CD14-positive monocyte (primary cell): ENCODE data around the gene HPCAL4. TPM values are rescaled to one million over a fixed set of nuclear protein-coding genes. Genes with fewer than 3 reads are reported as not detected.
A peak's percentile ranks its signal among the peaks of the same experiment; 100 is the strongest.

Source experiments
- DNase-seq, 3 donors: peaks; one replicate each; pipeline ENCODE4 v3.0.0-alpha.2; 2011 to 2022
- H2AFZ ChIP-seq: 2 replicates; pipeline ENCODE4 v1.6.0; 2012; ENCODE audit warnings: mild to moderate bottlenecking, low read depth, low read length, inconsistent platforms; ENCODE audit not compliant: insufficient read depth, poor library complexity, severe bottlenecking
- H3K27ac ChIP-seq, 2 donors: 1 replicate in 1 of 2; 2 replicates in 1 of 2; pipeline ENCODE4 v1.5.1; 2012 to 2013; ENCODE audit warnings: low read length in 2 of 2, control low read depth in 1 of 2, inconsistent platforms in 1 of 2, low read depth in 1 of 2, mild to moderate bottlenecking in 1 of 2
- H3K27me3 ChIP-seq, 2 donors: one replicate each; pipeline versions ENCODE4 v1.6.0 to v1.6.1; 2011 to 2013; ENCODE audit warnings: low read length in 2 of 2; ENCODE audit not compliant: control insufficient read depth in 2 of 2, insufficient read depth in 2 of 2
- H3K36me3 ChIP-seq, 2 donors: replicated peaks in 1 of 2; 1 replicate in 1 of 2; 2 replicates in 1 of 2; pipeline versions ENCODE4 v1.5.1 to v1.6.1; 2012 to 2013; ENCODE audit warnings: low read length in 2 of 2, control low read depth in 1 of 2, inconsistent platforms in 1 of 2, mild to moderate bottlenecking in 1 of 2; ENCODE audit not compliant: insufficient read depth in 2 of 2, control insufficient read depth in 1 of 2
- H3K4me1 ChIP-seq, 2 donors: 1 replicate in 1 of 2; 2 replicates in 1 of 2; pipeline versions ENCODE4 v1.5.1 to v1.6.1; 2012 to 2013; ENCODE audit warnings: low read length in 2 of 2, control low read depth in 1 of 2, inconsistent platforms in 1 of 2, mild to moderate bottlenecking in 1 of 2, moderate library complexity in 1 of 2; ENCODE audit not compliant: insufficient read depth in 2 of 2, control insufficient read depth in 1 of 2
- H3K4me2 ChIP-seq: replicated peaks from 2 replicates; pipeline ENCODE3; 2012; ENCODE audit warnings: low read length, moderate library complexity, mild to moderate bottlenecking; ENCODE audit not compliant: poor library complexity, severe bottlenecking; ENCODE audit errors: extremely low read depth
- H3K4me3 ChIP-seq, 3 experiments: fragments of 200-600 bp in 1 of 3; sonication (generic) in 1 of 3; replicated peaks in 1 of 3; 1 replicate in 2 of 3; 2 replicates in 1 of 3; pipeline ENCODE4 v1.5.1; 2011 to 2013; ENCODE audit warnings: low read length in 3 of 3, mild to moderate bottlenecking in 3 of 3, control low read depth in 2 of 3, low read depth in 2 of 3, inconsistent platforms in 1 of 3, moderate library complexity in 1 of 3
- H3K79me2 ChIP-seq: 2 replicates; pipeline ENCODE4 v1.6.0; 2012; ENCODE audit warnings: mild to moderate bottlenecking, control low read depth, inconsistent platforms, low read length, moderate library complexity; ENCODE audit not compliant: insufficient read depth
- H3K9ac ChIP-seq: 2 replicates; pipeline ENCODE4 v1.6.0; 2017; ENCODE audit warnings: low read length, mild to moderate bottlenecking; ENCODE audit not compliant: insufficient read depth, poor library complexity, severe bottlenecking
- H3K9me3 ChIP-seq, 2 donors: replicated peaks in 1 of 2; 1 replicate in 1 of 2; 2 replicates in 1 of 2; pipeline versions ENCODE4 v1.5.1 to v1.6.1; 2012 to 2013; ENCODE audit warnings: low read length in 2 of 2, control low read depth in 1 of 2; ENCODE audit not compliant: control insufficient read depth in 1 of 2, insufficient read depth in 1 of 2
- H4K20me1 ChIP-seq: 2 replicates; pipeline ENCODE4 v1.6.0; 2012; ENCODE audit warnings: mild to moderate bottlenecking, low read length, control low read depth, moderate library complexity; ENCODE audit not compliant: insufficient read depth
- H3K27ac Mint-ChIP-seq, 7 donors: one replicate each; pipeline ENCODE4 v1.8.0; 2020; ENCODE audit warnings: mild to moderate bottlenecking in 7 of 7, mixed read lengths in 7 of 7, moderate library complexity in 6 of 7, inconsistent platforms in 2 of 7
- H3K27me3 Mint-ChIP-seq, 3 donors: one replicate each; pipeline ENCODE4 v1.8.0; 2021 to 2022; ENCODE audit warnings: low read depth in 3 of 3, mild to moderate bottlenecking in 3 of 3, mixed read lengths in 3 of 3, moderate library complexity in 3 of 3, inconsistent platforms in 1 of 3
- H3K36me3 Mint-ChIP-seq, 2 donors: one replicate each; pipeline ENCODE4 v1.8.0; 2020; ENCODE audit warnings: mixed read lengths in 2 of 2, inconsistent platforms in 1 of 2, mild to moderate bottlenecking in 1 of 2
- H3K4me1 Mint-ChIP-seq: one replicate; pipeline ENCODE4 v1.8.0; 2020; ENCODE audit warnings: mild to moderate bottlenecking, mixed read lengths
- H3K4me3 Mint-ChIP-seq, 2 donors: one replicate each; pipeline ENCODE4 v1.8.0; 2020; ENCODE audit warnings: mild to moderate bottlenecking in 2 of 2, mixed read lengths in 2 of 2, moderate library complexity in 1 of 2
- H3K9me3 Mint-ChIP-seq, 7 donors: one replicate each; pipeline ENCODE4 v1.8.0; 2020 to 2022; ENCODE audit warnings: mixed read lengths in 7 of 7, mild to moderate bottlenecking in 6 of 7, moderate library complexity in 6 of 7, inconsistent platforms in 2 of 7
- CTCF ChIP-seq: fragments of 200-600 bp; IDR thresholded peaks from one replicate; pipeline ENCODE4 v1.8.0; 2022; ENCODE audit warnings: antibody characterized with exemption, mild to moderate bottlenecking
- WGBS: methylation state at CpG from one replicate; pipeline ENCODE4 v1.1.5; 2013; ENCODE audit warnings: missing lambda C conversion rate; ENCODE audit not compliant: insufficient coverage; 5-methylcytosine and 5-hydroxymethylcytosine counted together
- intact Hi-C, 2 donors: fragments of 100-400 bp; cut with micrococcal nuclease; formaldehyde crosslinking; loops; one replicate each; pipeline versions ENCODE4 v1.15.0 to v1.15.1; 2023
- polyA plus RNA-seq, 3 donors: library from polyadenylated mRNA; depleted of rRNA in 1 of 3; unstranded in 2 of 3; stranded (reverse) in 1 of 3; fragments of 300-500 nt in 2 of 3; fragments of >200 nt in 1 of 3; fragmentation: Illumina TruSeq in 2 of 3; gene quantifications; 1 replicate in 2 of 3; 2 replicates in 1 of 3; pipeline ENCODE4 v1.2.3, GENCODE V29; 2012 to 2021

HPCAL4 gene
- polyA plus RNA-seq, 3 donors = 0.03 to 0.05 TPM; not detected in 1

DNA sequence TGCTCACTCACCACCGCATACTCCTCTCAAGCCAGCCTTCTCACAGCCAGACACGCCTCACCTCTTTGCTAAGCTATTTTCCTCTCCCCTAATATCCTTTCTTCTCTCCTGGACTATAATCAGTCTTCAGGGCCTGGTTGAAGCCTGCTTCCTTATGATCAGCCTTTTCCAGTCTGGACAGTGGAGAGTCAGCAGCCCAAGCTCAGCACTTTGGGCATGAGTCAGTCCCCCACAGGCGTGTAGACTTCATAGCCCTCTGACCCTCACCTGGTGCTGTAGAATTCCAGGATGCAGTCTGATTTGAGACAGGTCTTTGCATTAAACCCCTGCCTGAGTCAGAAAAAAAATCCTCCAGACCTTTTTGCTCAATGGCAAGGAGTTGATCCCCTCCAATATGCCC is 2.5 kb downstream of the HPCAL4 start:
- H3K79me2 ChIP-seq = no peaks in the 10 kb centered on the region
- H4K20me1 ChIP-seq = no peaks in the 10 kb centered on the region
- no peak overlapping the region for H3K4me2 ChIP-seq
- no peak for TF ChIP-seq CTCF
- H2AFZ ChIP-seq = no peak overlapping the region
- H3K27me3 ChIP-seq = peaks cover 54 to 88% of the 10 kb centered on the region in 2 donors
- H3K27me3 Mint-ChIP-seq = peaks cover 79 to 96% (median 83%) of the 10 kb centered on the region in 3 donors
- intact Hi-C loops = no loop called here
- peaks cover 17 to 20% of the 10 kb centered on the region in 2 donors for H3K4me1 ChIP-seq
- no peaks in the 10 kb centered on the region for H3K36me3 ChIP-seq
- H3K9me3 ChIP-seq = peaks cover 0 to 27% of the 10 kb centered on the region in 2 donors
- H3K4me3 Mint-ChIP-seq = peak overlapping the region in 1 of 2 donors; percentile 13
- WGBS = 77% methylated on average over 3 of the region's 3 CpGs
- H3K27ac Mint-ChIP-seq = no peak overlapping the region
- H3K9ac ChIP-seq = no peak overlapping the region
- peaks cover 0 to 5% of the 10 kb centered on the region in 2 donors for H3K36me3 Mint-ChIP-seq
- no peak overlapping the region for H3K4me3 ChIP-seq
- peaks cover 18% of the 10 kb centered on the region for H3K4me1 Mint-ChIP-seq
- DNase-seq = no peak
- no peak overlapping the region for H3K27ac ChIP-seq
- peaks cover 0 to 32% (median 12%) of the 10 kb centered on the region in 7 donors for H3K9me3 Mint-ChIP-seq

GRCh38 chr1:39687243-39687642 is 4.0 kb downstream of the HPCAL4 start:
- Histone ChIP-seq H3K4me3 (no peak overlapping the region), H3K79me2 (no peaks in the 10 kb centered on the region), H3K9me3 (peaks cover 0 to 19% of the 10 kb centered on the region in 2 donors), H2AFZ (no peak overlapping the region), H3K36me3 (no peaks in the 10 kb centered on the region), H4K20me1 (no peaks in the 10 kb centered on the region), H3K27ac (no peak overlapping the region), H3K4me2 (no peak overlapping the region), H3K4me1 (peaks cover 15 to 16% of the 10 kb centered on the region in 2 donors), H3K27me3 (peaks cover 49 to 88% of the 10 kb centered on the region in 2 donors), H3K9ac (no peak overlapping the region)
- no peak for TF ChIP-seq CTCF
- H3K27me3 Mint-ChIP-seq = peaks cover 79 to 96% (median 83%) of the 10 kb centered on the region in 3 donors
- H3K4me3 Mint-ChIP-seq = no peak overlapping the region
- intact Hi-C loops = no loop called here
- no peak overlapping the region for H3K27ac Mint-ChIP-seq
- peaks cover 0 to 31% (median 11%) of the 10 kb centered on the region in 7 donors for H3K9me3 Mint-ChIP-seq
- H3K4me1 Mint-ChIP-seq = peaks cover 13% of the 10 kb centered on the region
- 80% methylated on average over 1 of the region's 2 CpGs for WGBS
- peaks cover 0 to 7% of the 10 kb centered on the region in 2 donors for H3K36me3 Mint-ChIP-seq
- no peak for DNase-seq
